Left ventricle myocardium inferior (tissue), 1 donor: ENCODE measurements around the gene NIPSNAP3A. TPM values are rescaled to one million over a fixed set of nuclear protein-coding genes. Genes with fewer than 3 reads are reported as not detected.
A peak's percentile ranks its signal among the peaks of the same experiment; 100 is the strongest.

ENCODE experiments used
- DNase-seq: peaks from one replicate; pipeline ENCODE4 v3.0.0-alpha.2; 2020
- H3K27ac ChIP-seq: fragments of 200-600 bp; replicated peaks from 2 replicates; pipeline ENCODE4 v1.8.0; 2021
- H3K27me3 ChIP-seq: fragments of 200-600 bp; 2 replicates; pipeline ENCODE4 v1.8.0; 2021; ENCODE audit warnings: low read depth
- H3K36me3 ChIP-seq: fragments of 200-600 bp; 2 replicates; pipeline ENCODE4 v1.8.0; 2021
- H3K4me1 ChIP-seq: fragments of 200-600 bp; 2 replicates; pipeline ENCODE4 v1.8.0; 2021
- H3K4me3 ChIP-seq: fragments of 200-600 bp; 2 replicates; pipeline ENCODE4 v1.8.0; 2021; ENCODE audit warnings: mild to moderate bottlenecking, moderate library complexity
- H3K9me3 ChIP-seq: fragments of 200-600 bp; replicated peaks from 2 replicates; pipeline ENCODE4 v1.8.0; 2021
- CTCF ChIP-seq: fragments of 200-600 bp; IDR thresholded peaks from 2 replicates; pipeline ENCODE4 v1.8.0; 2021; ENCODE audit warnings: antibody characterized with exemption, mild to moderate bottlenecking, borderline replicate concordance
- intact Hi-C: fragments of 100-400 bp; cut with micrococcal nuclease; formaldehyde crosslinking; loops from one replicate; pipeline ENCODE4 v1.11.0; 2022
- total RNA-seq: library from RNA; stranded (reverse); fragmentation: NEBNext Ultra II Directional; extraction: Animal tissue kit (Norgen Biotek cat#: 25700); gene quantifications from one replicate; pipeline ENCODE4 v1.2.1, GENCODE V29; 2021
- donor health status: DM: no; HTN: yes; CAD: no; lungs with severe emphysema.

NIPSNAP3A gene
- total RNA-seq, 1 donor from 2014 or later = 25.3 TPM

GRCh38 chr9:104805441-104805840, 58.0 kb downstream of the NIPSNAP3A start:
- Histone ChIP-seq H3K9me3 (no peaks in the 10 kb centered on the region), H3K4me1 (no peaks in the 10 kb centered on the region), H3K27me3 (no peaks in the 10 kb centered on the region), H3K4me3 (no peak overlapping the region), H3K27ac (no peak overlapping the region), H3K36me3 (peaks cover 82% of the 10 kb centered on the region)
- TF ChIP-seq CTCF = no peak
- DNase-seq = no peak
- intact Hi-C loops = no loop called here

GRCh38 chr9:104808035-104808614, 60.6 kb downstream of the NIPSNAP3A start:
- intact Hi-C loops = no loop called here
- Histone ChIP-seq H3K4me1 (peaks cover 8% of the 10 kb centered on the region), H3K36me3 (peaks cover 71% of the 10 kb centered on the region), H3K4me3 (no peak overlapping the region), H3K9me3 (no peaks in the 10 kb centered on the region), H3K27me3 (no peaks in the 10 kb centered on the region), H3K27ac (no peak overlapping the region)
- no peak for DNase-seq
- TF ChIP-seq CTCF = peak; percentile 50

Other genes with a start within 250 kb of the NIPSNAP3A start
- not detected for gene OR13F1, start 243.4 kb upstream of the NIPSNAP3A start, total RNA-seq
- not detected for gene OR13C4, start 220.5 kb upstream of the NIPSNAP3A start, total RNA-seq
- gene OR13C3, start 210.8 kb upstream of the NIPSNAP3A start, total RNA-seq = not detected
- not detected for gene OR13C8, start 178.5 kb upstream of the NIPSNAP3A start, total RNA-seq
- not detected for gene OR13C5, start 148.3 kb upstream of the NIPSNAP3A start, total RNA-seq
- not detected for gene OR13C2, start 142.1 kb upstream of the NIPSNAP3A start, total RNA-seq
- not detected for gene OR13C9, start 129.5 kb upstream of the NIPSNAP3A start, total RNA-seq
- gene OR13D1, start 53.2 kb upstream of the NIPSNAP3A start, total RNA-seq = not detected
- 34.0 TPM for gene NIPSNAP3B, start 16.4 kb downstream of the NIPSNAP3A start, total RNA-seq
- gene ABCA1, start 180.5 kb downstream of the NIPSNAP3A start, total RNA-seq = 10.8 TPM